ENCODE measurements around the gene RASA3.

RASA3 gene

GRCh38 chr13:114097893-114098688, 34.3 kb downstream of the RASA3 start:
- no peak for DNase-seq

GRCh38 chr13:114097212-114097892, 35.1 kb downstream of the RASA3 start:
- no peak for DNase-seq

- DNase-seq: no peak
Observed at GRCh38 chr13:114096811-114097211, 35.6 kb downstream of the RASA3 start.

- DNase-seq: no peak
Observed at GRCh38 chr13:114096031-114096485, 36.4 kb downstream of the RASA3 start.

GRCh38 chr13:114095486-114095885, 36.9 kb downstream of the RASA3 start:
- no peak for DNase-seq

GRCh38 chr13:114093118-114093517, 39.3 kb downstream of the RASA3 start:
- DNase-seq: no peak

- DNase-seq: no peak
Observed at GRCh38 chr13:114092468-114092867, 40.0 kb downstream of the RASA3 start.

- no peak for DNase-seq
Observed at GRCh38 chr13:114090476-114090875, 41.9 kb downstream of the RASA3 start.

- DNase-seq: no peak
Observed at GRCh38 chr13:114089751-114090400, 42.5 kb downstream of the RASA3 start.

- no peak for DNase-seq
Observed at GRCh38 chr13:114089341-114089740, 43.1 kb downstream of the RASA3 start.

GRCh38 chr13:114088863-114089262, 43.6 kb downstream of the RASA3 start:
- no peak for DNase-seq

- DNase-seq: no peak
Observed at GRCh38 chr13:114088234-114088633, 44.2 kb downstream of the RASA3 start.

GRCh38 chr13:114087430-114087829, 45.0 kb downstream of the RASA3 start:
- DNase-seq: no peak

- no peak for DNase-seq
Observed at GRCh38 chr13:114082849-114083645, 49.4 kb downstream of the RASA3 start.

- DNase-seq: no peak
Observed at GRCh38 chr13:114081761-114082681, 50.4 kb downstream of the RASA3 start.

- no peak for DNase-seq
Observed at GRCh38 chr13:114080739-114081561, 51.5 kb downstream of the RASA3 start.

GRCh38 chr13:114079601-114080536, 52.6 kb downstream of the RASA3 start:
- no peak for DNase-seq

GRCh38 chr13:114078461-114079451, 53.7 kb downstream of the RASA3 start:
- DNase-seq: no peak

Measured in CD4-positive, alpha-beta T cell treated with Interleukin-12 subunit alpha and Interleukin-12 subunit beta, for 1 hour (primary cell).